ENCODE results near the gene ALOX5. TPM values are rescaled to one million over a fixed set of nuclear protein-coding genes. Genes with fewer than 3 reads are reported as not detected.
A peak's percentile ranks its signal among the peaks of the same experiment; 100 is the strongest.

Gene ALOX5
- polyA plus RNA-seq, 4 donors = 7.4 to 20.9 (median 13.8) TPM

GRCh38 chr10:45442251-45442650, 68.2 kb downstream of the ALOX5 start:
- Histone ChIP-seq H3K9me3 (ENCODE audit: control insufficient read depth in 2 of 2, insufficient read depth in 1 of 2, low read depth in 1 of 2, low read length in 1 of 2) (no peaks in the 10 kb centered on the region), H3K27ac (ENCODE audit: low read depth in 1 of 3, low read length in 2 of 3) (no peak overlapping the region), H3K4me1 (ENCODE audit: control insufficient read depth in 3 of 3, insufficient read depth in 2 of 3, low read depth in 1 of 3, low read length in 2 of 3) (no peaks in the 10 kb centered on the region), H3K27me3 (ENCODE audit: control insufficient read depth in 3 of 3, insufficient read depth in 3 of 3, low read length in 3 of 3) (no peaks in the 10 kb centered on the region), H3K36me3 (ENCODE audit: control insufficient read depth in 3 of 3, insufficient read depth in 2 of 3, low read depth in 1 of 3, low read length in 3 of 3) (peaks cover 0 to 2% (median 0%) of the 10 kb centered on the region in 3 donors), H3K4me3 (ENCODE audit: low read depth in 1 of 3, low read length in 3 of 3) (no peak overlapping the region)
- FAIRE-seq (no peak), DNase-seq (no peak)
- WGBS, 3 donors = 76 to 86% (median 77%) methylated on average over 6 of the region's 6 CpGs

- Histone ChIP-seq H3K27ac (ENCODE audit: low read depth in 1 of 3, low read length in 2 of 3) (no peak overlapping the region), H3K36me3 (ENCODE audit: control insufficient read depth in 3 of 3, insufficient read depth in 2 of 3, low read depth in 1 of 3, low read length in 3 of 3) (peaks cover 0 to 2% (median 0%) of the 10 kb centered on the region in 3 donors), H3K4me1 (ENCODE audit: control insufficient read depth in 3 of 3, insufficient read depth in 2 of 3, low read depth in 1 of 3, low read length in 2 of 3) (no peaks in the 10 kb centered on the region), H3K27me3 (ENCODE audit: control insufficient read depth in 3 of 3, insufficient read depth in 3 of 3, low read length in 3 of 3) (no peaks in the 10 kb centered on the region), H3K9me3 (ENCODE audit: control insufficient read depth in 2 of 2, insufficient read depth in 1 of 2, low read depth in 1 of 2, low read length in 1 of 2) (no peaks in the 10 kb centered on the region), H3K4me3 (ENCODE audit: low read depth in 1 of 3, low read length in 3 of 3) (no peak overlapping the region)
- 48 to 65% (median 59%) methylated on average over 9 to 12 of the region's 12 CpGs for WGBS, 3 donors
- DNase-seq (no peak), FAIRE-seq (no peak)
Observed at GRCh38 chr10:45442662-45443061, 68.6 kb downstream of the ALOX5 start.

- DNase-seq = no peak
- no peaks in the 10 kb centered on the region for H3K9me3 ChIP-seq (ENCODE audit: control insufficient read depth in 2 of 2, insufficient read depth in 1 of 2, low read depth in 1 of 2, low read length in 1 of 2)
- H3K4me3 ChIP-seq (ENCODE audit: low read depth in 1 of 3, low read length in 3 of 3) = no peak overlapping the region
- H3K4me1 ChIP-seq (ENCODE audit: control insufficient read depth in 3 of 3, insufficient read depth in 2 of 3, low read depth in 1 of 3, low read length in 2 of 3) = no peaks in the 10 kb centered on the region
- no peak for FAIRE-seq
- H3K36me3 ChIP-seq (ENCODE audit: control insufficient read depth in 3 of 3, insufficient read depth in 2 of 3, low read depth in 1 of 3, low read length in 3 of 3) = peaks cover 0 to 2% (median 0%) of the 10 kb centered on the region in 3 donors
- H3K27me3 ChIP-seq (ENCODE audit: control insufficient read depth in 3 of 3, insufficient read depth in 3 of 3, low read length in 3 of 3) = no peaks in the 10 kb centered on the region
- H3K27ac ChIP-seq (ENCODE audit: low read depth in 1 of 3, low read length in 2 of 3) = no peak overlapping the region
- WGBS, 3 donors = 91 to 96% (median 94%) methylated on average over 60 to 76 of the region's 76 CpGs
Observed at GRCh38 chr10:45443101-45444009, 69.3 kb downstream of the ALOX5 start.

- FAIRE-seq (no peak), DNase-seq (peak in 1 of 2 donors; percentile 37)
- Histone ChIP-seq H3K27me3 (ENCODE audit: control insufficient read depth in 3 of 3, insufficient read depth in 3 of 3, low read length in 3 of 3) (no peaks in the 10 kb centered on the region), H3K4me3 (ENCODE audit: low read depth in 1 of 3, low read length in 3 of 3) (no peak overlapping the region), H3K4me1 (ENCODE audit: control insufficient read depth in 3 of 3, insufficient read depth in 2 of 3, low read depth in 1 of 3, low read length in 2 of 3) (no peaks in the 10 kb centered on the region), H3K36me3 (ENCODE audit: control insufficient read depth in 3 of 3, insufficient read depth in 2 of 3, low read depth in 1 of 3, low read length in 3 of 3) (peaks cover 0 to 2% (median 0%) of the 10 kb centered on the region in 3 donors), H3K27ac (ENCODE audit: low read depth in 1 of 3, low read length in 2 of 3) (no peak overlapping the region), H3K9me3 (ENCODE audit: control insufficient read depth in 2 of 2, insufficient read depth in 1 of 2, low read depth in 1 of 2, low read length in 1 of 2) (no peaks in the 10 kb centered on the region)
- 49 to 88% (median 72%) methylated on average over 18 to 24 of the region's 24 CpGs for WGBS, 3 donors
Observed at GRCh38 chr10:45444022-45444421, 70.0 kb downstream of the ALOX5 start.

GRCh38 chr10:45444976-45445898, 71.2 kb downstream of the ALOX5 start:
- Histone ChIP-seq H3K4me3 (ENCODE audit: low read depth in 1 of 3, low read length in 3 of 3) (no peak overlapping the region), H3K4me1 (ENCODE audit: control insufficient read depth in 3 of 3, insufficient read depth in 2 of 3, low read depth in 1 of 3, low read length in 2 of 3) (no peaks in the 10 kb centered on the region), H3K9me3 (ENCODE audit: control insufficient read depth in 2 of 2, insufficient read depth in 1 of 2, low read depth in 1 of 2, low read length in 1 of 2) (no peaks in the 10 kb centered on the region), H3K36me3 (ENCODE audit: control insufficient read depth in 3 of 3, insufficient read depth in 2 of 3, low read depth in 1 of 3, low read length in 3 of 3) (peaks cover 0 to 2% (median 0%) of the 10 kb centered on the region in 3 donors), H3K27me3 (ENCODE audit: control insufficient read depth in 3 of 3, insufficient read depth in 3 of 3, low read length in 3 of 3) (no peaks in the 10 kb centered on the region), H3K27ac (ENCODE audit: low read depth in 1 of 3, low read length in 2 of 3) (no peak overlapping the region)
- 79 to 88% (median 87%) methylated on average over 19 of the region's 19 CpGs for WGBS, 3 donors
- FAIRE-seq = no peak
- no peak for DNase-seq

GRCh38 chr10:45446858-45447257, 72.8 kb downstream of the ALOX5 start:
- no peak overlapping the region for H3K27ac ChIP-seq (ENCODE audit: low read depth in 1 of 3, low read length in 2 of 3)
- DNase-seq = no peak
- WGBS, 3 donors = 90 to 92% (median 91%) methylated on average over 7 of the region's 7 CpGs

GRCh38 chr10:45447416-45447815, 73.4 kb downstream of the ALOX5 start:
- Histone ChIP-seq H3K9me3 (ENCODE audit: control insufficient read depth in 2 of 2, insufficient read depth in 1 of 2, low read depth in 1 of 2, low read length in 1 of 2) (no peaks in the 10 kb centered on the region), H3K27ac (ENCODE audit: low read depth in 1 of 3, low read length in 2 of 3) (no peak overlapping the region), H3K4me1 (ENCODE audit: control insufficient read depth in 3 of 3, insufficient read depth in 2 of 3, low read depth in 1 of 3, low read length in 2 of 3) (no peaks in the 10 kb centered on the region), H3K27me3 (ENCODE audit: control insufficient read depth in 3 of 3, insufficient read depth in 3 of 3, low read length in 3 of 3) (no peaks in the 10 kb centered on the region), H3K4me3 (ENCODE audit: low read depth in 1 of 3, low read length in 3 of 3) (no peak overlapping the region), H3K36me3 (ENCODE audit: control insufficient read depth in 3 of 3, insufficient read depth in 2 of 3, low read depth in 1 of 3, low read length in 3 of 3) (peaks cover 0 to 2% (median 0%) of the 10 kb centered on the region in 3 donors)
- 28 to 46% (median 44%) methylated on average over 2 of the region's 2 CpGs for WGBS, 3 donors
- DNase-seq (no peak), FAIRE-seq (no peak)

More at GRCh38 chr10:45446858-45447257, 72.8 kb downstream of the ALOX5 start:
- Histone ChIP-seq H3K4me1 (ENCODE audit: control insufficient read depth in 3 of 3, insufficient read depth in 2 of 3, low read depth in 1 of 3, low read length in 2 of 3) (no peaks in the 10 kb centered on the region), H3K9me3 (ENCODE audit: control insufficient read depth in 2 of 2, insufficient read depth in 1 of 2, low read depth in 1 of 2, low read length in 1 of 2) (no peaks in the 10 kb centered on the region), H3K36me3 (ENCODE audit: control insufficient read depth in 3 of 3, insufficient read depth in 2 of 3, low read depth in 1 of 3, low read length in 3 of 3) (peaks cover 0 to 2% (median 0%) of the 10 kb centered on the region in 3 donors), H3K4me3 (ENCODE audit: low read depth in 1 of 3, low read length in 3 of 3) (no peak overlapping the region), H3K27me3 (ENCODE audit: control insufficient read depth in 3 of 3, insufficient read depth in 3 of 3, low read length in 3 of 3) (no peaks in the 10 kb centered on the region)
- FAIRE-seq = no peak

- FAIRE-seq (no peak), DNase-seq (no peak)
- no peak overlapping the region for H3K27ac ChIP-seq (ENCODE audit: low read depth in 1 of 3, low read length in 2 of 3)
- H3K4me1 ChIP-seq (ENCODE audit: control insufficient read depth in 3 of 3, insufficient read depth in 2 of 3, low read depth in 1 of 3, low read length in 2 of 3) = no peaks in the 10 kb centered on the region
- H3K36me3 ChIP-seq (ENCODE audit: control insufficient read depth in 3 of 3, insufficient read depth in 2 of 3, low read depth in 1 of 3, low read length in 3 of 3) = peaks cover 0 to 22% (median 2%) of the 10 kb centered on the region in 3 donors
- H3K9me3 ChIP-seq (ENCODE audit: control insufficient read depth in 2 of 2, insufficient read depth in 1 of 2, low read depth in 1 of 2, low read length in 1 of 2) = no peaks in the 10 kb centered on the region
- WGBS, 3 donors = 93 to 100% (median 97%) methylated on average over 3 of the region's 3 CpGs
- H3K27me3 ChIP-seq (ENCODE audit: control insufficient read depth in 3 of 3, insufficient read depth in 3 of 3, low read length in 3 of 3) = no peaks in the 10 kb centered on the region
- no peak overlapping the region for H3K4me3 ChIP-seq (ENCODE audit: low read depth in 1 of 3, low read length in 3 of 3)
Observed at GRCh38 chr10:45450866-45451265, 76.8 kb downstream of the ALOX5 start.

Data from small intestine (tissue), 7 donors.